ENCODE measurements around the gene LRRK2.
"Not testable (repeated sequence)": the region's sequence is repeated elsewhere in the genome, so short reads cannot be mapped to it uniquely, and the experiment has no call there.

The LRRK2 gene

GRCh38 chr12:40211186-40211585 is 13.6 kb upstream of the LRRK2 start:
- not testable (repeated sequence) for DNase-seq (ENCODE audit: insufficient read length, low spot score); FAIRE-seq

- FAIRE-seq = peak; percentile 49
Observed at GRCh38 chr12:40212566-40212965, 12.2 kb upstream of the LRRK2 start.

GRCh38 chr12:40215982-40216381 is 8.8 kb upstream of the LRRK2 start:
- DNase-seq (ENCODE audit: insufficient read length, low spot score) (no peak), FAIRE-seq (no peak)

More at GRCh38 chr12:40212566-40212965, 12.2 kb upstream of the LRRK2 start:
- no peak for DNase-seq (ENCODE audit: insufficient read length, low spot score)

- no peak for DNase-seq (ENCODE audit: insufficient read length, low spot score)
- peak; percentile 91 for FAIRE-seq
Observed at GRCh38 chr12:40216516-40217288, 8.1 kb upstream of the LRRK2 start.

- DNase-seq (ENCODE audit: insufficient read length, low spot score) = no peak
- no peak for FAIRE-seq
Observed at GRCh38 chr12:40219760-40220159, 5.0 kb upstream of the LRRK2 start.

- peak; percentile 75 for FAIRE-seq
Observed at GRCh38 chr12:40222247-40222646, 2.5 kb upstream of the LRRK2 start.

GRCh38 chr12:40223646-40224045 is 1.2 kb upstream of the LRRK2 start:
- no peak for DNase-seq (ENCODE audit: insufficient read length, low spot score)
- FAIRE-seq = peak; percentile 92

More at GRCh38 chr12:40222247-40222646, 2.5 kb upstream of the LRRK2 start:
- no peak for DNase-seq (ENCODE audit: insufficient read length, low spot score)

GRCh38 chr12:40225337-40225983 is 663 bp downstream of the LRRK2 start:
- no peak for FAIRE-seq
- no peak for DNase-seq (ENCODE audit: insufficient read length, low spot score)

GRCh38 chr12:40225984-40226602 is 1.3 kb downstream of the LRRK2 start:
- peak; percentile 44 for DNase-seq (ENCODE audit: insufficient read length, low spot score)
- peak; percentile 99 for FAIRE-seq

- no peak for DNase-seq (ENCODE audit: insufficient read length, low spot score)
- FAIRE-seq = no peak
Observed at GRCh38 chr12:40226705-40227104, 1.9 kb downstream of the LRRK2 start.

- FAIRE-seq (no peak), DNase-seq (ENCODE audit: insufficient read length, low spot score) (no peak)
Observed at GRCh38 chr12:40227447-40227846, 2.6 kb downstream of the LRRK2 start.

- FAIRE-seq (peak; percentile 95), DNase-seq (ENCODE audit: insufficient read length, low spot score) (no peak)
Observed at GRCh38 chr12:40228727-40229126, 3.9 kb downstream of the LRRK2 start.

- peak; percentile 95 for FAIRE-seq
- no peak for DNase-seq (ENCODE audit: insufficient read length, low spot score)
Observed at GRCh38 chr12:40229690-40230651, 5.2 kb downstream of the LRRK2 start.

- DNase-seq (ENCODE audit: insufficient read length, low spot score) (no peak), FAIRE-seq (peak; percentile 83)
Observed at GRCh38 chr12:40232602-40233001, 7.8 kb downstream of the LRRK2 start.

- FAIRE-seq (peak; percentile 64), DNase-seq (ENCODE audit: insufficient read length, low spot score) (no peak)
Observed at GRCh38 chr12:40233741-40234367, 9.1 kb downstream of the LRRK2 start.

GRCh38 chr12:40236357-40236850 is 11.6 kb downstream of the LRRK2 start:
- peak; percentile 66 for FAIRE-seq
- no peak for DNase-seq (ENCODE audit: insufficient read length, low spot score)

- FAIRE-seq = peak; percentile 35
- no peak for DNase-seq (ENCODE audit: insufficient read length, low spot score)
Observed at GRCh38 chr12:40238266-40238902, 13.6 kb downstream of the LRRK2 start.

- no peak for FAIRE-seq
- DNase-seq (ENCODE audit: insufficient read length, low spot score) = no peak
Observed at GRCh38 chr12:40238979-40239378, 14.2 kb downstream of the LRRK2 start.

GRCh38 chr12:40240779-40241178 is 16.0 kb downstream of the LRRK2 start:
- DNase-seq (ENCODE audit: insufficient read length, low spot score) (no peak), FAIRE-seq (peak; percentile 81)

All from GM19239 (cell line).